ENCODE measurements around the gene SEMA6D. TPM values are rescaled to one million over a fixed set of nuclear protein-coding genes. Genes with fewer than 3 reads are reported as not detected.

The SEMA6D gene
- total RNA-seq, 2 experiments from 2014 or later, result not detected

DNA sequence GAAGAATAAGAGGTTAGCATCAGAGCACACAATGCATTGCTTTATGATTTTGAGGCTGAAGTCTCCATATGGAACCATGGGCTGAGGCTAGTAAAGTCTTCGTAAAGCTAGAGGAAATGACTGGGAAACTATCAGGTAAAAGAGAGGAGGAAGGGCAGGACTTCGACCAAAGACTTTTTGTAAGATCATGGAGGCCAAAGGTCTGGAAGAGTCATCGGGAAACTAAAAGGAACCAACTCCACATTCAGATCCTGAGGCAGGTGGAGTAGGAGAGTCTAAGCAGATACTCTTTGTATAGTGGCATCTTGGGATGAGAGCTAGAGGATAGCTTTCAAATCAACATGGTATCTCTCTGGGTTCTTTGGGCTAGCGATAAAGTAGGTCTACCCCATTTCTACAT lies 36.3 kb downstream of the SEMA6D start:
- no peaks in the 10 kb centered on the region for H3K36me3 Mint-ChIP-seq (ENCODE audit: low read depth)
- no peaks in the 10 kb centered on the region for H3K9me3 Mint-ChIP-seq (ENCODE audit: insufficient read depth)
- no peaks in the 10 kb centered on the region for H3K4me1 Mint-ChIP-seq (ENCODE audit: low read depth)
- H3K4me3 Mint-ChIP-seq, result no peak overlapping the region
- no peak overlapping the region for H3K27ac Mint-ChIP-seq
- CTCF ChIA-PET, result no interaction called here
- no peak for DNase-seq
- ATAC-seq, result no peak
- no peaks in the 10 kb centered on the region for H3K27me3 Mint-ChIP-seq (ENCODE audit: low read depth)
- POLR2A ChIA-PET, result no interaction called here

- no peak overlapping the region for H3K27ac Mint-ChIP-seq
- ChIA-PET POLR2A (no interaction called here), CTCF (no interaction called here)
- H3K9me3 Mint-ChIP-seq (ENCODE audit: insufficient read depth), result no peaks in the 10 kb centered on the region
- ATAC-seq, result no peak
- no peak overlapping the region for H3K4me3 Mint-ChIP-seq
- H3K27me3 Mint-ChIP-seq (ENCODE audit: low read depth), result no peaks in the 10 kb centered on the region
- no peaks in the 10 kb centered on the region for H3K4me1 Mint-ChIP-seq (ENCODE audit: low read depth)
- H3K36me3 Mint-ChIP-seq (ENCODE audit: low read depth), result no peaks in the 10 kb centered on the region
- DNase-seq, result no peak
Measured at GRCh38 chr15:47754312-47754711, 37.0 kb downstream of the SEMA6D start.

- POLR2A ChIA-PET, result no interaction called here
- no peak overlapping the region for H3K4me3 Mint-ChIP-seq
- no peaks in the 10 kb centered on the region for H3K27me3 Mint-ChIP-seq (ENCODE audit: low read depth)
- H3K36me3 Mint-ChIP-seq (ENCODE audit: low read depth), result no peaks in the 10 kb centered on the region
- no peak overlapping the region for H3K27ac Mint-ChIP-seq
- CTCF ChIA-PET, result no interaction called here
- no peaks in the 10 kb centered on the region for H3K9me3 Mint-ChIP-seq (ENCODE audit: insufficient read depth)
- ATAC-seq (no peak), DNase-seq (no peak)
- no peaks in the 10 kb centered on the region for H3K4me1 Mint-ChIP-seq (ENCODE audit: low read depth)
Measured at GRCh38 chr15:47755941-47756340, 38.6 kb downstream of the SEMA6D start.

DNA sequence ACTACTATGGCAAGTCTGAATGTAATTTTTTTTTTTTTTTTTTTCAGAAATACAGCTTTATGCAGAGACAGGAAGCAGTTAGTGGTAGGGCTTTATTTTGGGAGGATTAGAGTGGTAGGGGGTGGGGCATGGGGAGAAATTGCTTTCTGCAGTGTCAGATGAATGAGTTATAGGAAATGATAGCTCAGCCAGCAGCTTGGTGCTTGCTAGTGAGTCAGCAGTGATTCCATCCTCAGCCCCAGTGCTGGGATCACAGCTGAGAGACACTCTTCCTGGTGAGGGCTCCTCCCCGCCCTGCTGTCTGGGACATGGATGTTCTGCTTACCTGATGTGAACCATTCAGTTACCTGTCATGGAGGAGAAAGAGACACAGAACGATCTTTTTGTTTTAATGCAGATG lies 39.6 kb downstream of the SEMA6D start:
- Mint-ChIP-seq H3K36me3 (ENCODE audit: low read depth) (no peaks in the 10 kb centered on the region), H3K4me1 (ENCODE audit: low read depth) (no peaks in the 10 kb centered on the region), H3K27me3 (ENCODE audit: low read depth) (no peaks in the 10 kb centered on the region), H3K4me3 (no peak overlapping the region), H3K27ac (no peak overlapping the region), H3K9me3 (ENCODE audit: insufficient read depth) (no peaks in the 10 kb centered on the region)
- ATAC-seq (no peak), DNase-seq (no peak)
- ChIA-PET CTCF (no interaction called here), POLR2A (no interaction called here)

- Mint-ChIP-seq H3K4me1 (ENCODE audit: low read depth) (no peaks in the 10 kb centered on the region), H3K27me3 (ENCODE audit: low read depth) (no peaks in the 10 kb centered on the region), H3K9me3 (ENCODE audit: insufficient read depth) (no peaks in the 10 kb centered on the region), H3K27ac (no peak overlapping the region), H3K4me3 (no peak overlapping the region), H3K36me3 (ENCODE audit: low read depth) (no peaks in the 10 kb centered on the region)
- ChIA-PET CTCF (no interaction called here), POLR2A (no interaction called here)
- ATAC-seq (no peak), DNase-seq (no peak)
Measured at GRCh38 chr15:47757331-47757730, 40.0 kb downstream of the SEMA6D start.

DNA sequence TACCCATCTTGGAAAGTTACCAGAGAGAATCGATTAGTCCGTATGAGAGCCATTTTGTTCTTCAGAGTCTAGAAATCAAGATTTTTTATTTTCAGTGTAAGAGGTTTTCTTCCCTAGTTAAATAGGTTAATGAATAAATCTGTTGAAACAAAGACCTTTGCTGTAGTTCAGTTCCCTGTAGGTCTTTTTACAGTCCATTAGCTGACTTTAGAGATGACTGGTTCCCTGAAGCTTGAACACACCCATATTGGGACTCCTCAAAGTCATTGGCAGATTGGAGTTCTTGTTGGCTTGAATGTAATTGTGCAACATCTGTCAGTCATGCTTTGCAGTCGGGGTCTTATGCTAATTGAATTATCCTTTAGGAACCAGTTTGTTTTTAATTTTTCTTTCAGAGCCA lies 45.3 kb downstream of the SEMA6D start:
- no peak overlapping the region for H3K27ac Mint-ChIP-seq
- DNase-seq (no peak), ATAC-seq (no peak)
- CTCF ChIA-PET, result no interaction called here
- H3K4me3 Mint-ChIP-seq, result no peak overlapping the region
- H3K4me1 Mint-ChIP-seq (ENCODE audit: low read depth), result no peaks in the 10 kb centered on the region
- H3K27me3 Mint-ChIP-seq (ENCODE audit: low read depth), result no peaks in the 10 kb centered on the region
- POLR2A ChIA-PET, result no interaction called here
- no peaks in the 10 kb centered on the region for H3K9me3 Mint-ChIP-seq (ENCODE audit: insufficient read depth)
- no peaks in the 10 kb centered on the region for H3K36me3 Mint-ChIP-seq (ENCODE audit: low read depth)

DNA sequence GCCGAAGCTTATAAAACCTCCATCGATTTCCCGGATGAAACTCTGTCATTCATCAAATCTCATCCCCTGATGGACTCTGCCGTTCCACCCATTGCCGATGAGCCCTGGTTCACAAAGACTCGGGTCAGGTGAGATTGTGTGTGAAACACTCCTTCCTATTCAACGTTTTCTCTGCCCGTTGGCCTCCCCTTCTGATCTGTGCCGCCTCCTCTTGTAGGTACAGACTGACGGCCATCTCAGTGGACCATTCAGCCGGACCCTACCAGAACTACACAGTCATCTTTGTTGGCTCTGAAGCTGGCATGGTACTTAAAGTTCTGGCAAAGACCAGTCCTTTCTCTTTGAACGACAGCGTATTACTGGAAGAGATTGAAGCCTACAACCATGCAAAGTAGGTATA lies 47.4 kb downstream of the SEMA6D start:
- POLR2A ChIA-PET, result no interaction called here
- no peak overlapping the region for H3K4me3 Mint-ChIP-seq

GRCh38 chr15:47766406-47766805 lies 49.1 kb downstream of the SEMA6D start:
- Mint-ChIP-seq H3K4me1 (ENCODE audit: low read depth) (no peaks in the 10 kb centered on the region), H3K27ac (no peak overlapping the region), H3K36me3 (ENCODE audit: low read depth) (no peaks in the 10 kb centered on the region), H3K4me3 (no peak overlapping the region), H3K27me3 (ENCODE audit: low read depth) (no peaks in the 10 kb centered on the region), H3K9me3 (ENCODE audit: insufficient read depth) (no peaks in the 10 kb centered on the region)
- ChIA-PET POLR2A (no interaction called here), CTCF (no interaction called here)
- no peak for ATAC-seq
- DNase-seq, result no peak

More for the DNA sequence above, 47.4 kb downstream of the SEMA6D start:
- no peak overlapping the region for H3K27ac Mint-ChIP-seq
- CTCF ChIA-PET, result no interaction called here
- H3K4me1 Mint-ChIP-seq (ENCODE audit: low read depth), result no peaks in the 10 kb centered on the region
- ATAC-seq (no peak), DNase-seq (no peak)
- no peaks in the 10 kb centered on the region for H3K36me3 Mint-ChIP-seq (ENCODE audit: low read depth)
- no peaks in the 10 kb centered on the region for H3K9me3 Mint-ChIP-seq (ENCODE audit: insufficient read depth)
- no peaks in the 10 kb centered on the region for H3K27me3 Mint-ChIP-seq (ENCODE audit: low read depth)

DNA sequence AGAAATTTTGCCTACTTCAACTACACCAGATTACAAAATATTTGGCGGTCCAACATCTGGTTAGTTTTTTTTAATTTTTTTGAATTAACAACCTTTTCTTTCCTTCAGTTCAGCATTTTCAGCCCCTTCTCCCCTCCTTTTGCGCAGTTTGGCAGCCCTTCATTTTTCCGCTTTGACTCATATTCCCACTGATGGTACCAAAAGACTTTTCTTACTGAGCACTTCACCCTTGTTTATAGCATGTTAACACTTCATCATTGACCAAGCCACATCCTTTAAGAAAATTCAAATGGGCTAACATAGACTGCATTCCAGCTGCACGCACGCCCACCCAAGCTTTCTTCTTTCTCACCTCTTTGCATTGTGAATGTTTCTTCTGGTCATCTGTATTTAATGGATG lies 49.7 kb downstream of the SEMA6D start:
- ATAC-seq, result no peak
- CTCF ChIA-PET, result no interaction called here
- H3K36me3 Mint-ChIP-seq (ENCODE audit: low read depth), result no peaks in the 10 kb centered on the region
- H3K4me1 Mint-ChIP-seq (ENCODE audit: low read depth), result no peaks in the 10 kb centered on the region
- no peak for DNase-seq
- no peak overlapping the region for H3K27ac Mint-ChIP-seq
- H3K4me3 Mint-ChIP-seq, result no peak overlapping the region
- POLR2A ChIA-PET, result no interaction called here
- H3K9me3 Mint-ChIP-seq (ENCODE audit: insufficient read depth), result no peaks in the 10 kb centered on the region
- H3K27me3 Mint-ChIP-seq (ENCODE audit: low read depth), result no peaks in the 10 kb centered on the region

DNA sequence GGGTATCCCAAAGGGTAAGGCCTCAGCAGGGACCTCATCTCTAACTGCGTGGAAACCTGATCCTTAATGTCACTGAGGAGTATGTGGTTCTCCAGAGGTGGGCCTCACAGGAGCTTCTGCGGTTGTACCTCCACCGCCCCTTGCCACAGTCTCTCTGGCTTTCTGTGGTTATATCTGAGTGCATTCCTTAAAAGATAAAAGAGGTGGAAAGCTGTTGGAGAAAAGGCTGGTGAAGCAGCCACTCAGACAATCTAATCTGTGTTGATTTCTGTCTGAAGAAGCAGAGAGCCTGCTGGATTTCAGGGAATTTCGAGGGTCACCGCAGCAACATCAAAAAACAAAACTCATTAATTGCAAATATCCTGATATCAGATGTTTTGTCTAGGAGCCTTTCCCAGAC lies 51.4 kb downstream of the SEMA6D start:
- Mint-ChIP-seq H3K4me3 (no peak overlapping the region), H3K27ac (no peak overlapping the region), H3K36me3 (ENCODE audit: low read depth) (no peaks in the 10 kb centered on the region), H3K27me3 (ENCODE audit: low read depth) (no peaks in the 10 kb centered on the region), H3K4me1 (ENCODE audit: low read depth) (no peaks in the 10 kb centered on the region), H3K9me3 (ENCODE audit: insufficient read depth) (peaks cover 4% of the 10 kb centered on the region)
- ATAC-seq, result no peak
- CTCF ChIA-PET, result no interaction called here
- POLR2A ChIA-PET, result no interaction called here
- no peak for DNase-seq

DNA sequence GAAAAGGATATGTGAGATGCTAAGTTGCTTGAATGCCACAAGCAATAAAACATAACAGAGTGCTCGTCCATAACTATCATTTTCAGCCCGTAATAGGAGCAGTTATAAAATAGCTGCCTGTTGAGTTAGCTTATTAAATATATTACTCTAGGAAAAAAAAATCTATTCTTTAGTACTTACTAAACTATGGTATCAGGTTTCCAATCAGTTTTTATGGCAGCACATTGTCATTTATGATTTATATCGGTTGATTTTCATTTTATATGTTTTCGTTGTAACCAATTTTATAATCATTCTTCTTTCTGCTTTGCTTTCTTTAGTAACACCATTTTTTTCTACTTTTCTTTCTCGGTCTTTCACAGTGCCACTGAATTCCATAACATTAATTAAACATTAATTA lies 51.9 kb downstream of the SEMA6D start:
- H3K36me3 Mint-ChIP-seq (ENCODE audit: low read depth), result no peaks in the 10 kb centered on the region
- ChIA-PET POLR2A (no interaction called here), CTCF (no interaction called here)
- H3K4me3 Mint-ChIP-seq, result no peak overlapping the region
- peaks cover 4% of the 10 kb centered on the region for H3K9me3 Mint-ChIP-seq (ENCODE audit: insufficient read depth)
- no peak for ATAC-seq
- no peaks in the 10 kb centered on the region for H3K27me3 Mint-ChIP-seq (ENCODE audit: low read depth)
- no peak for DNase-seq
- no peak overlapping the region for H3K27ac Mint-ChIP-seq
- no peaks in the 10 kb centered on the region for H3K4me1 Mint-ChIP-seq (ENCODE audit: low read depth)

DNA sequence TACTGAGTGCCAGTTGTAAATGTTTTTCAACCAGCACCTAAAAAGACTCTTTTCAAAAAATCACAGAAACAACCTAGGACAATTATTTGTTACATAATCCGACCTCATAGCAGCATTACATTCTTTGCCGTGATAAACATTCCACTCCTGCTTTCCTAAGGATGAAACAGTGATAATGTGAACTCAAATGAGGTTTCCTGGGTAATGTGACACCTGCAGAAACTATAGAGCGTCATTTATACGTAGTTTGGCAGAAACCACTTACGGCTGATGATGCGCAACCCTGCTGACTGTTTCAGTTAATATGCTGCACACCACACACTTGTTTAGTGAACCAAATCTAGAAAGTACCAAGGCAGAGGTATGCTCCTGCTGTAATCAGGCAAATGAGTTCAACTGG lies 55.8 kb downstream of the SEMA6D start:
- CTCF ChIA-PET, result no interaction called here
- H3K9me3 Mint-ChIP-seq (ENCODE audit: insufficient read depth), result peaks cover 4% of the 10 kb centered on the region
- DNase-seq (no peak), ATAC-seq (no peak)
- no peak overlapping the region for H3K4me3 Mint-ChIP-seq
- POLR2A ChIA-PET, result no interaction called here
- no peaks in the 10 kb centered on the region for H3K36me3 Mint-ChIP-seq (ENCODE audit: low read depth)
- no peak overlapping the region for H3K27ac Mint-ChIP-seq
- H3K27me3 Mint-ChIP-seq (ENCODE audit: low read depth), result no peaks in the 10 kb centered on the region
- H3K4me1 Mint-ChIP-seq (ENCODE audit: low read depth), result no peaks in the 10 kb centered on the region

DNA sequence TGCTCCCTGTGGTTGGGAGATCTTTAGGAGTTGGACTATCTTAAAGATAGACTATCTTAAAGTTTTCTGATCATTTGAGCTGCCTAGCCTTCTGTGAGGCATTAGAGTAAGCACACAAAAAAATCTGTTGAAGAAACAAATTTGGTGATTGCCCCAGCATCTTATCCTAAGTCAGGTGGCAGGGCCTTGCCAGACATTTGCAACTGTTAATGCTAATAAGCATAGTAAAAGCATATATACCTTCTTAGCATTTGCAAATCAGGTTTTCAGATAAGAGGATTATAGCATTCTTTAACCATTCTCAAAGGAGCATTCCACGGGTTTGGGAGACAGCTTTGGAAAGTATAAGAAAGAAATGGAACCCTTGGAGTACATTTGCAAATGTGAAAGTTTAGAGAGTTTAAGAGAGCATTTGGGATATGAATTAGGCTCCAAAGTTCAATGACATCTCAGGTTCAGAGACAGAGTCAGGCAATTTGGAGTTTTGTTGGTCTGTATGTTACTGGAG lies 61.0 kb downstream of the SEMA6D start:
- H3K4me1 Mint-ChIP-seq (ENCODE audit: low read depth), result no peaks in the 10 kb centered on the region
- H3K27me3 Mint-ChIP-seq (ENCODE audit: low read depth), result no peaks in the 10 kb centered on the region
- ChIA-PET CTCF (no interaction called here), POLR2A (no interaction called here)
- no peak overlapping the region for H3K4me3 Mint-ChIP-seq
- peaks cover 4% of the 10 kb centered on the region for H3K9me3 Mint-ChIP-seq (ENCODE audit: insufficient read depth)
- H3K36me3 Mint-ChIP-seq (ENCODE audit: low read depth), result no peaks in the 10 kb centered on the region
- no peak for DNase-seq
- no peak for ATAC-seq
- H3K27ac Mint-ChIP-seq, result no peak overlapping the region
